Measurements from ENCODE around the gene USP48. TPM values are rescaled to one million over a fixed set of nuclear protein-coding genes. Genes with fewer than 3 reads are reported as not detected.

Gene USP48
- polyA plus RNA-seq, 12 donors, result 38.1 to 72.3 (median 52.6) TPM; not detected in 1

DNA sequence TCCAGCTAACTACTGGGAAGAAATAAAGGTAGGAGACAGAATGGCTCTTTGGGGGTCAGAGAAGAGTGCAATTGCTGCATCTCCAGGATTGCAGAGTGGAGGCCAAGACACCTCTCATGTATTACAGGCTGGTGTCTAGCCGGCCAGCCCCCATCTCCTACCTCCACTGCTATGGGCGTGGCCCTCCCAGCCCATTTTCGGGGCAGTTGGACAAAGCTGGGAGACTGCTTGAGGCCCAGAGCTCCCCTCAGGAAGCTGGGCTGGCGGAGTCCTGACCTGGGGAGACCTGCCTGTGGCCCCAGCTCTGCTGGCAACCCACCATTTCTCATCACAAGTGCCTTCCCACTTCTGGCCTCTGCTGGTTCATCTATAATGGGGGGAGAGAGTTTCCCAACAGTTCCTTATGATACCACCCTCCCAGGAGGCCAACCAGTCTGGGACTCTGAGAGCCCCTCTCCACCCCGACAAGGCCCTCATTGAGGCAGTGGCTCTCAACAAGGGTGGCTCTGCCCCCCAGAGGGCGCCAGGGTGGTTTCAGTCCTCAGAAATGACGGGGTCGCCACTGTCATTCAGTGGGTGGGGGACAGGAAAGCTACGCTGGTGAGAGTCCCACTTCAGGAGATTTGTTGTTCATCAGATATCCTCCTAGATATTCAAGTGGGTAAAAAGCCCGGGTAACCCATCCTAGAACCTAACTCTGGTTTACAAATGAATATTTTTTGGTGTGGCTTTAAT lies 125.3 kb downstream of the USP48 start:
- no peak for DNase-seq

DNA sequence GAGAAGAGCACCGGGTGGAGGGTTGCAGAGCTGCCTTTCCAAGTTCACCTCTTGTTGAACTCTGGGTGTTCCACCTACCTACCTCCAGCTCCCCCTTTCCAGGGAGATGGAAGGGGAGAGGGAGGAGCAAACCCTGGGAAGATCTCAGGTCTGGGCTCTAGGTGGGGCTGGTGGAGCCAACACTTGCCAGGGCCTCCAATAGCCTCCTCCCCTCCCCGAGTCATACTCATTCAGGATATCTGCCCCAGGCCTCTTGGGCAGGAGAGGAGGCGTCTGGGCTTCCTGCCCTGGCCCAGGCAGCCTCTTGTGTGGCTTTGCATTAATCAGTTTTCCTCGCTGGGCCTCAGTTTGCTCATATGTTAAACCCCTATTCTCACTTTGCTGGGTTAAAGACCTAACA lies 127.2 kb downstream of the USP48 start:
- no peak for DNase-seq

GRCh38 chr1:21655259-21655658 lies 127.7 kb downstream of the USP48 start:
- DNase-seq, result no peak

DNA sequence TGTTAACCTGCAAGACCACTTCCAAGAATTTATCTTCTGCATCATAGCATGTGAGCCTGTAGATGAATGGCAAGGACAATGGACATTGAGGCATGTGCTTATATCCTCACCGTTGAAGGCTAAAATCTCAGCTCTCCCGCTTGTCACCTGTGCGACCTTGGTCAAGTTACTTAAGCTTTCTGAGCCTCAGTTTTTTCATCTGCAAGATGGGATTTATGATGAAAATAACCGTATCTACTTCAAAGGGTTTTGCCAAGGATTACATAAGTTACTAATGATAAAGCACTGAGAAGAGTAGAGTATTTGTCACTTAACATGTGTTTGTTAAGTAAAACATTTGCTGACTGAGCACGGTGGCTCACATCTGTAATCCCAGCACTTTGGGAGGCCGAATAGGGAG lies 128.7 kb downstream of the USP48 start:
- DNase-seq, result no peak

DNA sequence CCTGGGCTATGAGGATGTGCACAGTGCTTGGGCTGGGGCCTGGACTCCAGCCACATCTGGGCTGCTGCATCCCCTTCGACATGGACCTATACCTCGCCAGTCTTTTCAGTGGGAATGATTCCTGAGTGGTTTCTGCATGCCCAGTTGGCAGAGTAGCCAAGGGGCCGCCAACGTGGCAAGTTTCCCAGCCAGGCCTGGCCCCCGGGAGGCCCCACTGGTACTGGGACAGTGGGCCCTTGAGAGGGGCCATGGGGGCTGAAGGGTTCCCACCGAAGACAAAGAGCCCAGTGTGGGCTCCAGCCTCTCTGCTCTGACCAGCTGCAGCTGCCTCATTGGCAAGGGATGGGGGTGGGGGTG lies 129.2 kb downstream of the USP48 start:
- no peak for DNase-seq

- no peak for DNase-seq
These were observed 129.8 kb downstream of the USP48 start for GRCh38 chr1:21652937-21653743.

DNA sequence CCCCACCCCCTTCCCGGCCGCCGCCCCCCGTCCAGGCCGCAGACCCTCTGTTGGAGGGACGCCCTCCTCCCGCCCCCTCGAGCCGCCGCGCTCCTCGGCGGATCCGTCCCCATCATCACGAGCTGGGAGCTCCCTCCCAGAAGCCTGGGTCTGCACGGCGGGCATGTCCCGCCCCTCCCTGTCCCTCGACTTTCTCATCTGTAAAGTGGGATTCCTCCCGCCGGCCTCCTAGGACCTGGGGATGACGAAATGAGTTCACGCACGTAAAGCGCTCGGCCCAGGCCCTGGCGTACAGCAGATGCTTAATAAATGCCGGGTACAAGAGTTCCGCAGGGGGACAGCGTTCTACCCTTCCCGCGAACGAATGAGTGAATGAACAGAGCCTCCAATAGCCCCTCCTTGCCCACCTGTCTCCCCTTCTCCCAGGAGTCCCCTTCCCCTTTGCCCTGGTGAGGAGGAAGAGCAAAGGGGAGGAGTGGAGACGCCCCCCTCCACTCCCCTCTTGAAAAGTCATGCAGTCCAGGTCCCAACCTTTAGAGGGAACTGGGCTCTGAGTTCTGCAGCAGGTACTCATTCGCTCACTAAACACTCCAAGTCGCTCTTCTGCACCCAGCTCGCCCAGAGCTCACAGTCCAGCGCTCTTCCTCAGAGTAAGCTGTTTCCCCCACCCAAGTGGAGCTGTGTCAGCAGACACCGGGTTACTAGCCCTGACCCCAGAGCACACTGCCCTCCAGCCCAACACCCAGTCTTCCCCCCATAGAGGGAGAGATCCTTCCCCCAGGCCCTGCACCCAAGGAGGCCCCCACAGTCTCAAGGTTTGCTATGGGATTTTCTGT lies 130.6 kb downstream of the USP48 start:
- DNase-seq, result no peak

DNA sequence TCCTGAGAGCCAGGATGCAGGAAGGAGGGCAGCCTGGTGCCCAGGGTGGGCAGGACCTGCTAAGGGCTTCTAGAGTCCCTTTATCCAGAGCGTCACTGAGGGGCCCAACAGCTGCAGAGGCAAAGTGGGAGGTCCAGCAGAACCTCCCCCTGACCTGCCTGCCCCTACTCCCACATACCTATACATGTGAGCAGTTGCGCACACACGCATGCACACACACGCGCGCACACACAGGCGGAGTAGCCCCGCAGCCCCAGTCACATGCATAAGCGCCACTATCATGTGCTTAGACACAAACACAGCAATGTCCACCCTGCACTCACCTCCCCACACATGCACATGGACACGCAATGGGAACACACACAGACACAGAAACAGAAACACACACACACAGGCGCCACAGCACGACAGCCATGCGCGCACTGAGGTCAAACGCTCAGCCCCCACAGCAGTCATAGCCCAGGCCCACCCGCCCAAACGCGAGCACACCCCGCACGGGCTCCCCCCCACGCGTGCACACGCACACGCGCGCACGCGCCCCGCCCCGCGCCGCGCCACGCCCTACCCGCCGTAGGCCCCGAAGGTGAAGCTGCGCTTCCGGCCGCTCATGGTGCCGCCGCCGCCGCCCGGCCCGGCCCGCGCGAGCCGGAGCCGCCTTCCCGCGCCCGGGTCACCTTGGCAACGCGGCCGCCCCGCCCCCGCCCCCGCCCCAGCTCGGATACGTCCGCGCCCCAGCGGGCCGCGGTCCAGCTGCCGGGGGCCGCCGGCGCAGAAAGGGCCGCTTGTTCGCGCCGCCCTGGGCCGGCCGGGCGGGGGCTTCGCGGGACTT lies 131.5 kb downstream of the USP48 start:
- DNase-seq, result no peak

DNA sequence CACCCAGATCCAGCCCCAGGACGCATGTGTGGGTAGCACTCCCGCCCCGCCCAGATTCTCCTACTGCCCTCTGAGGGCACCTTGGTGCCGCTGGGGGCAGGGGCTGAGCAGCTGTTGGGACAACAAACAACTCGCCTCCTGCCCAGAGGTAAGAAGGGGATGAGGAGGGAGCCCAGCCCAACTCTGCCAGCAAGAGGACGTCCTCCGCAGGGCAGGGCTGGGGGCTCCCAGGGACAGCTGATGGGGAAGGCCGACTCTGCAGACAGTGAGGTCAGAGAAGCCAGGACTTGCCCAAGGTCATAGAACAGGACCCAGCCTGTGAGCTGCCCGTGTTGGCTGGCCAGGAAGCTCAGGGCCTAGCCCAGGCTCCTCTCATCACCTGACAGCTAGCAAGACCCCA lies 132.5 kb downstream of the USP48 start:
- no peak for DNase-seq

DNA sequence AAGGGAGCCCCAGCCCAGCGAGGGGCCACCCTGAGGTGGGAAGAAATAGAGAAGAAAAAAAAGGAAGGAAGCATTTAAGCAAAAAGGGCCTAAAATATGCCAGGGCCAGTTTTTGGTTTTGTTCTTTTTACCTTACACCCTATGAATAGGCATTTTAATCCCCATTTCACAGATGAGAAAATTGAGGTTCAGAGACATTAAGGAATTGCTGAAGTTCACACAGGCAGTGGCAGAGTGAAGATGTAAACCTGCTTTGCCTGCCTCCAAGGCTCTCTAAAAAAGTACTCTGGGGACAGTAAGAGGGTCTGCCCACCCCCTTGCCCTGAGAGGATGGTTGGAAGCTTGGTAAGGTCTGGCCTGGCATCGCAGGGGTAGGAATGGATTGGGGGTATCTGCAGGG lies 133.6 kb downstream of the USP48 start:
- DNase-seq, result no peak

DNA sequence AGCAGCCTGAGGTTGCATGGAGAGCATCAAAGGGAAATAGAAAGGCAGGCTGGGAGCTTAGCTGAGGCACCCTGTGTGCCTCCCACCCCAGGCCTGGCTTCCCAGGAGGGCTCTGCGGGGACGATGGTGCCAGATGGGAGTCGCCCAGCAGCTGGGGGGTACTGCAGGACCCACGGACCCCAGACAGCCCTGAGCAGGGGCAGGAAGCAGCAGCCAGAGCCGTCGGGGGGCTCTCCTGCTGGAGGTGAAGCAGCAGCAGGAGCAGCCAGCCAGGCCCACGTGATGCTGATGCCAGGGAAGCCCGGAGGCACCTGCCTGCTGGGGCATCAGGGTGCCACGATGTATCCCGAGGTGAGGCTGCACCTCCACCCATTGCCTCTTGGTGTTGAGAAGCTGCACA lies 134.2 kb downstream of the USP48 start:
- DNase-seq, result no peak

GRCh38 chr1:21648352-21648730 lies 134.6 kb downstream of the USP48 start:
- no peak for DNase-seq

DNA sequence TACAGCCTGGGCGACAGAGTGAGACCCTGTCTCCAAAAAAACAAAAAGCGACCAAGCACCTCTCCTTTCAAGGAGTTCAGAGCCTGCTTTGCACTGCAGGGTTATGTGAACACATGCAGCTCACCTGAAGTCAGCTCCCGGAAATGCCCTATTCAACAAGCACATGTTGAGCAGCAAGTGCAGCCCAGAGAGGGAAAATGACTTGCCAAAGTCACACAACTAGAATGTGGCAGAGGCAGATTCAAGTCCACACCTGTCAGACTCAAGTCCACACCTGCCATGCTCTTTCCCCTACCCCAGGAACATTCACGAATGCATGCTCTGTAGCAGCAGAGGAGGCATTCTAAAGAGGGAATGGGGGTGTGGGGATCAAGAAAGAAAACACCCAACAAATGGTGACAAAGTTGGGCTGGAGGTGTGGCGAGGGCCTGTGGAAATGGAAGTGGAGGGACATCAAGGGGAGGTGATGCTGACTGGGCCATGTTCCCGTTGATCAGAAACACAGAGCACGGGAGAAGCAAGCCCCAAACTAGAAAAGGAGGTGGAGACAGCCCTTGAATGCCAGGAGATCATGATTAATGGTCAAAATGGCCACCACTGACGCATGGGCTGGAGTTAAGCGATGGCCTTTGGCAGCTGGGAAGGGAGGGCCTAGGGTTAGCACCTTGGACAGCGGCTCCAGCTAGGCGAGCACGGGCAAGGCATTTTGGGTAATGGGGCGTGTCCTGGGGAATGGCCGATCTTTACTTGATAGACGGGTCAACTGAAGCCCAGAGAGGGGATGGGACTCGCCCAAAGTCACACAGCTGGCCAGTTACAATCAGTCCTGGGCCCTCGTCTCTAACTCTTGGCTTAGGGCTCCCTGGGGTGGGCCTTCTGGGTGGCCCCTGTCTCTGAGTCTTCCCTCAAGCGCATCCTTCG lies 135.3 kb downstream of the USP48 start:
- peak; percentile 38 for DNase-seq

DNA sequence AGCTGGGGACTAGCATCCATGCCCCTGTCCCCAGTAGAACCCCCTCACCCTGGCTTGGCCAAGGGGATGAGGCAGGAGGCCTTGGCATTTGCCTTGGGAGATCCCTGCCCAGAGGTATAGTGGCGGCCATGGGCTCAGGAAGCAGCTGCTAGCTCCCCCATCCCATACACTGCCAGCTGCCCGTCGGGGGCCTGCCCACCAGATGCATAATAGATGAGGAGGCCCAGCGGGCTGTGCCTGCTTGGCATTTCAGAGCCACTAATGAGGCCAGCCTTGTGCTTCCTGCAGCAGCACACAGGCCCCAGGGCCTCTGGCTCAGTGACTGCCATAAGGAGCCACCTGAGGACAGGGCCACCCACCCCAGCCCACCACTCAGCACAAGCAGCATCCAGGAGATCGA lies 137.4 kb downstream of the USP48 start:
- no peak for DNase-seq

DNA sequence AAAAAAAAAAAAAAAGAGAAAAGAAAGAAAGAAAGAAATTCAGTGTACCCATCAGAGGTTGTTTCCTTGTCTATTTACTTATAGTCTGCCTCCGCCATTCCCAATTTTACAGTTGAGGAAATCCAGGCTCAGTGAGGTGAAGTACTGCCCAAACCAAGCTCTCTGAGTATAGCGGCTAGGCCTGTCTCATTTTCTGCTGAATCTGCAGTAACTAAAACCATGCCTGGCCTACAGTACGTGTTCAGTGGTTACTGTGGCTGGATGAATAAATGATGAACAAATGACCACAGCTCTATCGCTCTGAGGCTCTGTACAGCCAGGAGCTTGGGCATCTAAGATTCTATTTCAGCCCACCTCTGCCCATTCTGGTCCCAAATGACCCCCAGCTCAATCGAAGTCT lies 138.0 kb downstream of the USP48 start:
- no peak for DNase-seq

GRCh38 chr1:21644348-21644747 lies 138.6 kb downstream of the USP48 start:
- no peak for DNase-seq

- DNase-seq, result no peak
These were observed 139.3 kb downstream of the USP48 start for GRCh38 chr1:21643624-21644023.

DNA sequence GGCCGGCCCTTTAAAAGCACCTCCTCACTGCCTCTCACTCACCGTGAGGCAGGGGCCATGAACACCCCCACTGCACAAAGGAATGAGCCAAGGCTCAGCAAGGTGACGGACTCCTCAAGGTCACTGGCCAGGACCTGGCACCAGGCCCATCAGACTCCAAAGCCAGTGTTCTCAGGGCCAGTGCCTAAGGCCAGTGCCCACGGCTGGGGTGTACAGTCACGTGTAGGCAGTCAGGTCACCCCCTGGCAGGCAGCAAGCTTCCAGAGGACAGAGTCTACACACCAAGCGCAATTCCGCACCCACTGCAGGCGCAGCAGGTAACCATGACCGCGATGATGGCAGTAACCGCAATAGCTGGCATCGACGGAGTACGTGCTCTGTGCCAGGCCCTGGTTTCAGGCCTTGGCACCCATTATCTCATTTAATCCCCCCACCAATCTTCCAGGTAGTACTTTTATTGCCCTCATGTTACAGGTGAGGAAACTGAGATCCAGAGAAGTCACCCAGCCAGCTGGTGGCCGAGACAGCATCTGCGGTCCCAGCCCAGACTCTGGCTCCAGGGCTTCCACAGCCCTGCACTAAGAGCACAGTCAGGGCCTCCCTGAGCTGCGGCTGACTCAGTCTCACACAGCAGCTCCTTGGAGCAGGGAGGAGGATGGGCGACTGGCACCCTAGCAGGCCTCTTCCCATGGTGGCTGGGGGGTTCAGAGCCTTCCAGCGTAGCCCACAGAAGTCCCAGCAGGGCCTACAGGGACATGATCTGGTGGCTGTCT lies 140.8 kb downstream of the USP48 start:
- DNase-seq, result no peak

DNA sequence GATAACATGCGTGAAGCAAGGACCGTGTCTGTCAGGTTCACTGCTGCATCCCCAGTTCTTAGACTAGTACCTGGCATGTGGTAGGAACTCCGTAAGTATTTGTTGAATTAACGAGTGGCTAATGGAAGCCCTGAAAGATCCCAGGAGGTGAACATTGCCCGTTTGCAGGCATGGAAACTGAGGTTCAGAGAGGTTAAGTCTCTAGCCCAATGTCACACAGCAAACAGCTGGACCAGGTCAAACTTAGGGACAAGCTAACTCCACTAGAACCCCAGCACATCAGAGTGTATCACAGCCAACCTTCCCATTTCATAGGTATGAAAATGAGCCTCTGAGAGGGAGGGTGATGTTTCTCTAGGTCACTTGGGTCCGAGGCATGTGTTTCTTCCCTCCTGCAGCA lies 141.4 kb downstream of the USP48 start:
- DNase-seq, result no peak

- DNase-seq, result no peak
These were observed 141.9 kb downstream of the USP48 start for GRCh38 chr1:21641076-21641475.
